ENCODE results near the gene CFAP20DC.
"Not testable (repeated sequence)": the region's sequence is repeated elsewhere in the genome, so short reads cannot be mapped to it uniquely, and the experiment has no call there.

The CFAP20DC gene

DNA sequence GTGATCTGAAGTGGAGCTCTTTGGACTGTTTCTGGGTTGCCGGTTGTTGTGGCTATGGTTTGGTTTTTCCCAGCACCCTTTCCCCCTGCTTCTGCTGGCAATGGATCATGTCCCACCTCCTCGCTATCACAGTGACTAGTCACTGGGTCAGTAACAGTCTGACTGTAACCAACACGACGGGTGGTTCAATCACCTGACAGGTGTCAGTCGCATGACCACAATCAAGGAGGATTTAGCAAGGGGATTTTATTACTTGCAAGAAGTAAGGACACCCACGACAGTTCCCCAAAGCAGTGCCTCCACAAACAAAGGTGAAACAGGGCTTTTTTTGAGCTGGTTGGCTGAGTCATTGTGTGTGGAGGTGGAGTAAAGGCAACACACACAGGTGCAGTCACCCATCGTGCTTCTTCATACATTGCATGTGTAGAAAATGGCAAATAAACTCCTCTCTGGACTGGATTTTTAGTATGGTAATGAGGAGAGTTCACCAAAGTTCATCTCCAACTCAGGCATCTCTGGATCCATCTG is 324.4 kb downstream of the CFAP20DC start:
- DNase-seq = no peak

DNA sequence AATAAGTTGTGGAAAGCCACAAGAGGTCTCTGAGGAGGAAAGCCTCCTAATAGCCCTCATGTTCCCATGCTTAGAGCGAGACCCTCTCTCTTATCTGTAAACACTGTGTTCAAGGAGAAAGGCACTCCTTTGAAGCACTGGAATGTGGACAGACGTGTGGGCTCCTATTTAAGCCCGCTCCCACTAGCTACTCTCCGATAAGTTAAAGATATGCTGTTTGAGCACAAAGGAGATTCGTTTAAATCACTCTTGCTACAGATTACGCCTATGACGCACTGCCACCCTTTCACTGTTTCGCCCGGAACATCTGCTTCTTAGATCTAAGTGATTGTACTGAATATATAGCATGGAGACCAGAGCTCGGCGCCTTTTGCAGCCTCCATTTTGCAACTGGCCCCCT is 325.5 kb downstream of the CFAP20DC start:
- DNase-seq = no peak

DNA sequence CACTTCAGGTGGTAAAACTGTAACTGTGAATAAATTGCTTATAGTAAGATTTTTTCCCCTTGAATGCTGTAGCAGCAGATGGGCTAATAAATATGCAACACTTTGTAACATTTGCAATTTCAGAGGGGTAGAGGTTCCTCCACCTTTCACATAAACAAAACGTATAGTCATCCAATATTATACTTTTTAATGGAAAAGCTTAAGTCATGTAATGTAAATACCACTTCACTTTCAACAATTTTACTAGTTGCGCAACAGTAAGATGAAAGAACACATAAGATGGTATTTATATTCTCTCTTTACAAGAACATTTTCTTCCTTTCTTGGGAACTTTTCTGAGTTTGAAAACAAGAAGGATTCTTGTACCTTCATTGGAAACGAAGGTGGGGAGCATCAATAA is 326.7 kb downstream of the CFAP20DC start:
- DNase-seq = no peak

DNA sequence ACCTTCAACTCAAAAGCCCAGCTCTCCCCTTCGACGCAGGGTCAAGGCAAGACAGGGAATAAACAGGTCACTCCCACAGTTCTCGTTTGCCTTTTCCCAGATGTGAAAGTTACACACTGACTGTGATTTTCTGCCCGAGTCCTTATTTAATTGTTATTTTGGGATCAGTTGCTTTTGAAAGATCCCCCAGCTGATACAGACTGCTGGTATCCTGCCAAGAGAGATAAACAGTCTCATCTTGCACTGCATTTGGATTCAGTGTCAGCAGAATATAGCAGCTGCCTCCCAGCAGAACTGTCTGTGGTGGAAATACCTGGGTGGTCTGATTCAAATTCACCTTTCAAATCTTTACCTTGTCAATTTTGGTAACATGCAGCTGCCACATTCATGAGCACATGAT is 327.3 kb downstream of the CFAP20DC start:
- DNase-seq = no peak

DNA sequence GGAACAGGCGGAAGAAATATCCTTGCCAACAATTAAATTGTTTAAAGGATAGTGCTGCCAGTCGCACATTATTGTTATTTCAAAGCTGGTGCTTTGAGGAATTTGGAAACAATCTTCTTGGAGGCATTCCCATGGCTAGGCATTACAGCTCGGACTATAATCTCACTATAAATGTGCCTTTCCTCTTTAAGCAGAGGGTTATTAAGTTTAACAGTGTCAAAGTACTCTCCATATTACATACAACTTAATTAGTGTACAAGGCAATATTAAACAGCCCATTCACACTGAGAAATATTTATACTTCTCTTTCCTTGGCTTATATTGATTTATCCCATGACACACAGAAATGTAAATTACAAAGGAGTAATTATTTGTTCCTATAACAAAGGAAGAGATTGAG is 329.3 kb downstream of the CFAP20DC start:
- no peak for DNase-seq

DNA sequence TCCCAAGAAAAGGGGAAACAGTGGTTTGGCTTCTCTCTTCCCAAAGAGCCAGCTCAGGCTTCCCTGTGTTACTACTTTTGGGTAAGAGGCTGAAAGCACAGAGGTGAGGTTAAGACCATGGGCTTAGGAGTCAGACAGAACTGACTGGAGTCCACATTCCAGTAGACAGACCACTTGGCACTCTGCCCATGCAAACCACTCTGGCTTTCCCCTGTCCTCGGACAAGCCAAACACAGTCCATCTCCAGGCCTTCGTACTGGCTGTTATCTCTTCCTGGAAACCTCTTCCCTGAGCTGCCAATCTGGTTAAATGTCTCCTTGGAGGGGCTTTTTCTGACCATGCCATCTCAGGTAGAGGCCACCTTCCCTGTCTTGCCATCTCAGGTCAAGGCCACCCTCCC is 330.1 kb downstream of the CFAP20DC start:
- no peak for DNase-seq

DNA sequence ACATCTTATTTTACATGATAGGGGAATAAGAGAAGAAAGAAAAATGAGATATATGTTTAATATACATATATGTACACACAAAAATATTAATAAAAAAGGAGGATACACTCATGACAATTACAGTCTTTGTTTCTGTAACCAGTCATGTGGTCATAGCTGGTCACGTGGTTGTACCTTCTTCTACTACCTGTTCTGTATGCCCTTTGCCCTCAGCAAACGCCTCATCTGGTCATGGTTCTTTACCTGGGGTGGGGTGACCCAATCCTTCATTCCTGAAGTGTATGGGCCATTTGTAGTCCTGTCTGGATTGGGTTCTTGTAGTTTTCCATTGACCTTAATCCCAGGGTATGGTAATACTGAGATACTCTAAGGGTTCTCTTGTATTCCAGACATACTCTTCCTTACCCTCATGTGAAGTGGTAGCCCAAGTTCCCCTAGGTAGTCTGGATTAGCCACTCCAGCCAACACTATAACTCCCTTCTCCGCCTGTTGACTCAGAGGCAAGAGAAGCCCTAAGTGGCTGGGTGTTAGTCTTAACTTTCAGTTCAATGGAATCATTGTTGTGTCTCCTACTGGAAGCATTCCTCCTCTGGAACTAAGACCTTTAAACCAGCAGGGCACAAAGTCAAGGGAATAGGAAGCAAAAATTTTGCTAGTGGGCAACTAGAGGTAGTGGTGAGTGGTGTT is 336.0 kb downstream of the CFAP20DC start:
- no peak for DNase-seq

DNA sequence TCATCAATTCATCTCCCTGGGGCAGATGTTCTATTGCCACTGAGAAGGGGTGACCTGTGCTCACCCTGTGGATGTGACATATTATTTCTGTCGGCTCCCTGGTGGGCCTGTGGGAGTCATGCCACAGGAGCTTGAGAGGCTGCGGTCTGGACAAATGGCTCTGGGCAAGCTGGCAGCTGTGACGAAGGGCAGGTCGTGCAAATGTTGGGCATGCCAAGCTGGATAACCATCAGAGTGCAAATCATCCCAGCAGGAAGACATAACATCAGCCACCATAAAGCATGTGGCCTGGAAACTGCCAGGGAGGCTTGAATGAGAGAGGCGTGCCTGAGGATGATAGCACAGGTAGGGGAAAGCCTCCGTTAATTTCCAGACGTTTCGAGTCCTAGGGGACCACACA is 338.0 kb downstream of the CFAP20DC start:
- no peak for DNase-seq

DNA sequence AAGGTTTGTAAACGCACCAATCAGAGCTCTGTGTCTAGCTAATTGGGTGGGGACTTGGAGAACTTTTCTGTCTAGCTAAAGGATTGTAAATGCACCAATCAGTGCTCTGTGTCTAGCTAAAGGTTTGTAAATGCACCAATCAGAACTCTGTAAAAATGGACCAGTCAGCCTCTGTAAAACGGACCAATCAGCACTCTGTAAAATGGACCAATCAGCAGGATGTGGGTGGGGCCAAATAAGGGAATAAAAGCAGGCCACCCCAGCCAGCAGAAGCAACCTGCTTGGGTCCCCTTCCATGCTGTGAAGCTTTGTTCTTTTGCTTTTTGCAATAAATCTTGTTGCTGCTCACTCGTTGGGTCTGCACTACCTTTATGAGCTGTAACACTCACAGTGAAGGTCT is 340.8 kb downstream of the CFAP20DC start:
- DNase-seq = not testable (repeated sequence)

DNA sequence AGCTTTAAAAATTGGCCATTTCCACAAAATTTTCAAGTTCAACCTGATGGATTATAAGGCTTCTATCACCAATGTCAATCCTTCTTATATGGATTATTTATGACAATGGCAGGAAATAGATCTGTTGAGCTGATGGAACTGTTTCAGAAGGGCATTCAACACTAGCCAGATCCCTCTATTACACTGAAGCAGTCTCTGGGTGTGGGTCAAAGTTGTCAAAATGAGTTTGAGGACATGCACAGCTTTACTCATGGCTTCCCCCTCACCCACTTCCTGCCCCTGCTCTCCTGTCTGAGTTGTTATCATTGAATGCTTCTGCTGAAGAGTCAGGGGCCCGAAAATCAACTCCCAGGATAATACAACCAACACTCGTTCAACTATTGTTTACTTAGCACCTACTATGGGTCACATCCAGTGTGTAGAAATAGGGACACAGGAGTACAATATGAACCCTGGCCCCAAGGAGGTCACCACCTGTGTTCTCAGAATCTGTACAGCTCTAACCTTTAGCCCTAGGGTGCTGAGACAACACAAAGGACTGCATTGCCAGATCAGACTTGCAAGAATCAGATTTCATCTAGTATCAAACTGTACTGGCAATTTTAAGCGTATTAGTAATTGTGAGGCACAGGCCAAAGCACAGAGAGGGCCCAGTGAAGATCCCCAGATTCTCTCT is 341.6 kb downstream of the CFAP20DC start:
- no peak for DNase-seq

DNA sequence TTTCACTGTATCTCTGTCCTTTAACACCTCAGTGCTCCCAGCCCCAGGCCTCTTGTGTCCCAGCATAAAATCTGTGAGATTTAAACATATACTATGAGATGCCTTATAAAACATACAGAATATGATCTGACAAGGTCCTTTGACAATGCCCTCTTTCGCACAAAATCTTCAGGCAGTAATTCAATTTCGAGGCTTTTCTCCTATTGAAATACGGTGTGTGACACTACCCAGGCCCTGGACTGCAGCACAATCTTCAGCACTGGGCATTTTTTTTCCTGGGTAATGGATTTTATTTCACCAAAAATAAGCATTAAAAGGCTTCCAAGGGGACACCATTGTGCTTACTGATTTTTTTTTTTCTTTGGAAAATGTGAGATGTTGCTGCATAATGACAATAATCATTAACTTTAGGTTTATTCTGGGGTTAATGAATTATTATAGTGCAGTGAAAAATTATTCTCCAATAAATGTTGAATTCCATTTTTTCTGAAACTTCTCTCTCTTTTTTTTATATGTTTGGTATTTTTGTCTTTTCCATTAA is 342.4 kb downstream of the CFAP20DC start:
- DNase-seq = no peak

DNA sequence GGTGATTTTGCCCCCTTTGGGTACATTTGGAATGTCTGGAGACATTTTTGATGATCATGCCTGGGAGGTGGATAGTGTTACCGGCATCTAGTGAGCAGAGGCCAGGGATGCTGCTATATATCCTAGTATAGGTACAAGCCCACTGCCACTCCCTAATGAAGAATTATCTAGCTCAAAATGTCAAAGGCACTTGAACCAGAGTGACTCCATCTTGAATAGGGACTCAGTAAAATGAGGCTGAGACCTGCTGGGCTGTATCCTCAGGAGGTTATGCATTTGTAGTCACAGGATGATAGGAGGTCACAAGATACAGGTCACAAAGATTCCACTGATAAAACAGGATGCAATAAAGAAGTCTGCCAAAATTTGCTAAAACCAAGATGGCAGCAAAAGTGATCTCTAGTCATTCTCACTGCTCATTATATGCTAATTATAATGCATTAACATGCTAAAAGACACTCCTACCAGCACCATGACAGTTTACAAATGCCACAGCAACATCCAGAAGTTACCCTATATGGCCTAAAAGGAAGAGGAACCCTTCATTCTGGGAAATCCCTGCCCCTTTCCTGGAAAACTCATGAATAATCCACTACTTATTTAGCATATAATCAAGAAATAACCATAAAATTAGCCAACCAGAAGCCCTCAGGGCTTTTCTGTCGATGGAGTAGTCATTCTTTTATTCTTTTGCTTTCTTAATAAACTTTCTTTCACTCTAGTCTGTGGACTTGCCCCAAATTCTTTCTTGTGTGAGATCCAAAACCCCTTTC is 343.2 kb downstream of the CFAP20DC start:
- no peak for DNase-seq

DNA sequence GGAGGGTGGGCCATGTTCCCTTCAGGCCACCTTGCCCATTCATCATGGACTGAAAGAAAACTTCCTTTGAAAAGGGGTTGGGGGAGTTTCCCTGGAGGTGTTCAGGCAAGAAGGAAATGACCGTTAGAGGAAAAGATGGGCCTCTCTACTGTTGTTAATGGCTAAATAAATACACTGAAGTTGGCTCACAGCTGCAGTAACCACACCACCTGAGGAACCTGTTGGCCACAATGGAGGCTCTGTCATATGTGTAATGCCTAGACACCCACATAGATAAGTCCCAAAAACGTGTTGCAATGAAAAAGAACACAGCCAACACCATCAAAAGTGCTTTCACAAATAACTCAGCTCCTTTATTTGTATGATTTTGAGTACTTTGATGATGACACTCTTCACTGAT is 345.1 kb downstream of the CFAP20DC start:
- no peak for DNase-seq

DNA sequence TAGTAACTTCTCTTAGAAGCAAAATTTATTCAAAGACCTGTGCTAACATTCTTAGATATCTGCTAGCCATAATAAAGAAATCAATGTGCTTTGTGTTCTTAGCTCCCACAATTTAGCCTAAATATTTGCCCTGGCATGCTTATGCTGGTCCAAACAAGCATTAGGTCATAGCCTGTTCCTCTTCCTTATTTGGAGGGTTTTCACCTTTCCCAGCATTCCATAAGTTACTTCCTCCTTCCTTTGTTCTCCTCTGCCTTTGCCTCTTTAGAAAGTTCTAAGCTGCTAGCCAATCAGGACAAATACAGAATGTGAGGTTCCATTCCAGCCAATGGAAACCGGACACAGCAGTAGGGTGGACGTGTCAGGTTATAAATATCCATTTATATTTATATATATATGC is 345.5 kb downstream of the CFAP20DC start:
- DNase-seq = not testable (repeated sequence)

DNA sequence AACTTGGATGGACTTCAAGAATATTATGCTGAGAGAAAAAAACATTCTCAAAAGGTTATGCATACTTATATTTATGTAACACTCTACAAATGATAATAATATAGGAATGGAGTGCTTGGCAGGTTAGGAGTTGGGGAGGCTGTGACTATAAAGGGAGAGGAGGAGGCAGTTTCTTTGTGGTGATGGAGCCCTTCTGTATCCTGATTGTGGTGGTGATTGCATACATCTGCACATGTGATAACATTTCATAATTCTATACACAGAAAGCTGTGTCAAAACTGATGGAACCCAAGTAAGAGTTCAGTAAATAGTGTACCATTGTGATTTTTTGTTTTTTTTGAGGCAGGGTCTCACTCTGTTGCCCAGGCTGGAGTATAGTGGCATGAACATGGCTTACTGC is 351.6 kb downstream of the CFAP20DC start:
- DNase-seq = no peak

DNA sequence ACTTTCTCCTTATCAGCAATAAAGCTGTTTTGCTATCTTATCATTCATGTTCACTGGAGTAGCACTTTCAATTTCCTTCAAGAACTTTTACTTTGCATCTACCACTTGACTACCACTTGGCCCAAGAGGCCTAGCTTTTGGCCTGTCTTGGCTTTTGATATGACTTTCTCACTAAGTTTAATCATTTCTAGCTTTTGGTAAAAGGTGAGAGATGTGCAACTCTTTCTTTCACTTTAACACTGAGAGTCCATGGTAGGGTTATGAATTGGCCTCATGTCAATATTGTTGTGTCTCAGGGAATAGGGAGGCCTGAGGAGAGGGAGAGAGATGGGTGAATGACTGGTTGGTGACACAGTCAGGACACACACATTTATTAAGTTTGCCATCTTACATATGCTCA is 352.3 kb downstream of the CFAP20DC start:
- DNase-seq = no peak

DNA sequence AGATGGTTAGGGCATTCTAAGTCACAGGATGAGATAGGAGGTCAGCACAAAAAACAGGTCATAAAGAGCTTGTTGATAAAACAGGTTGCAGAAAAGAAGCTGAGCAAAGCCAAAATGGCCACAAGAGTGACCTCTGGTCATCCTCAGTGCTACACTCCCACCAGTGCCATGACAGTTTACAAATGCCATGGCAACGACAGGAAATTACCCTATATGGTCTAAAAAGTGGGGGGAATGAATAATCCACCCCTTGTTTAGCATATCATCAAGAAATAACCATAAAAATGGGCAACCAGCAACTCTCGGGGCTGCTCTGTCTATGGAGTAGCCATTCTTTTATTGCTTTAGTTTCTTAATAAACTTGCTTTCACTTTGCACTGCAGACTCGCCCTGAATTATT is 353.0 kb downstream of the CFAP20DC start:
- DNase-seq = not testable (repeated sequence)

DNA sequence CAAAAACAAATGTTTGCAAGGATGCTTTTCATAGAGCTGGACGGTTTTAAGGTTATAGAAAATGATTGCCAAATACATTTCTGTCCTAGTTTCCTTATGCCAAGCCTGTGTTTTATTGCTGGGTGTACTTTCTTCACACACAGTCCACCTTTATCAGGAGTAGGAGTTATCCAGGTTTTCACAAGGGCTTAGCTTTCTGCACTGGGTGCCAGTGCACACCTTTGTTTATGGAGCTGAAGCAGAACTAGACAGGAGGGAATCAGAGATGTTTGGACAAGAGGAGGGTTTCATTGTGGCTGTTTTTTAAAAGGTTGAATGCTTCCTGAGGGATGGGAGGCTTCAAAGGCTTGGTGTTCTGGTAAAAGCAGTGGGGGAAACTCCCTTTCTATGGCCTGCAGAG is 353.7 kb downstream of the CFAP20DC start:
- DNase-seq = no peak

DNA sequence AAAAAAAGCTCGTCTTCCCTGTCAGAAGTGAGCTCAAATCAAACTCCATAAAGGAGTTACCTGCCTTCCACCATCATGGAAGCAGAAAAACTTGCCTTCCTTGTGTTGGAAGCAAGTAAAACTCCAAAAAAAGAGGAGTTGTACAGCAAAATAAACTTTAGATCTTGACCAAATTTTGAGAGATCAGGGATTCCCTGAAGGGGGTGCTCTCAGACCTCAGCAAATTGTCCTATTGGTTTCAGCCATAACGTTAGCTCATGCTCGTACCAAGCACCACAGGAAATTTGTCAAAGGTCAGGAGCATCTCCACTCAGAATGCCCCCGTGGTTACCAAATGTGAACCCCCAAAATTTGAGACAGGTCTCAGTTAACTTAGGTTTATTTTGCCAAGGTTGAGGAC is 354.5 kb downstream of the CFAP20DC start:
- not testable (repeated sequence) for DNase-seq

DNA sequence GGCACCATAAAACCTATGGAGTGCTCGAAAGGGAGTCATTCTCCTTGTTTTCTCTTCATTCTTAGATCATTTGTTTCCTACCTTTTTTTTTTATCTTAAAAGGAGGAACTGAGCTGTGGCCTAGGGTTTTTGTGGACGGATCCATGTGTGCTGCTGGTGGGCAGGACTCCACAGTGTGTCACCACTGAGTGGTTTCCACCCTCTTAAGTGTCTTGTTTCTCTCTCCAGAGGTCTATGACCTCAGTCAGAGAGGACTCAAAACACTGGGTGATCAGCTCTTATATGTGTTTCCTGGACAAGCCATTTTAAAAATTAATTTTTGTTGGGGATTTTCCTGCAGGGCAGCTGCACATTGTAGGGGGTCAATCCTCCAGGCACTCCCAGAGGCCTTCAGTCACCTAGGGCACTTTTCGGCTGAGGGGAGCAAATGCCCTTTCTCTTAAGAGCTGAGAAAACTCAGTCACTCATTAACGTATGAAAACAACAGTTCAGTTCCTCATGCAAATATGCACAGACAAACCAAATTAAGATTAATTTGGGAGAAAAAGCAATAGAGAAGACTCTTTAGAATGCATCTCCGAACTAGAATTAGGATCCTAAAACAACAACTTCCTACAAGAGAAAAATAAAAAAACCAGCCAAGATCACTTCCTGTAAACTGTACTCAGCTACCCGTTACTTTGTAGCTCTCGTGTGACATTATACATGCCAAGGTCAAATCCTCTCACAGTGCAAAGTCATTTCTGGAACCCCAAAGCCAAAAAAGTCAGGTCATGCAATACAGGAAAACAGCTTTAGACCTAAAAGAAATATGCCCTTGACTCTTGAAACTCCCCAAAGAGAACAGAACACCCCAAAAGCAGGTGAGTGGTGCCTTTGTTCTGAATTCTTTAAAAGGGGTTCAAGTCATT is 355.6 kb downstream of the CFAP20DC start:
- DNase-seq = no peak

DNA sequence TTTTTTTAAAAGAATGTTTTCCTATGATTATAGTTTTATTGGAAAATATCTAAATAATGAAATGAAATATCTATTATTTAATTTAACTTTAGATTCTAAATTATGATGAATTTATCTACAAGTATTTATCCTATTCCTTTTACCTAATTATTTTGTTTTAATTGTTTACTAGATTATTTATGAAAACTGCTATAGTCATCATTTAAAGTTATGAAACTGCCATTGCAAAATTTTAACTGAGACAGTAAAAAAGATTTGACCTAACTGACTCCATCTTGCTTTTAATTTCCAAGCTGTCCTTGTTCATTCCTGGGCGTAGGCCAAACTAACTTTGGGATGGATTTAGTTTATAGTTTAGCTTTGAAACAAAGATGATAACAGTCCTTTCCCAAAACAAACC is 357.3 kb downstream of the CFAP20DC start:
- DNase-seq = no peak

All from NCI-H226 (cell line).